ENCODE measurements around the gene KCNQ4.

DNA sequence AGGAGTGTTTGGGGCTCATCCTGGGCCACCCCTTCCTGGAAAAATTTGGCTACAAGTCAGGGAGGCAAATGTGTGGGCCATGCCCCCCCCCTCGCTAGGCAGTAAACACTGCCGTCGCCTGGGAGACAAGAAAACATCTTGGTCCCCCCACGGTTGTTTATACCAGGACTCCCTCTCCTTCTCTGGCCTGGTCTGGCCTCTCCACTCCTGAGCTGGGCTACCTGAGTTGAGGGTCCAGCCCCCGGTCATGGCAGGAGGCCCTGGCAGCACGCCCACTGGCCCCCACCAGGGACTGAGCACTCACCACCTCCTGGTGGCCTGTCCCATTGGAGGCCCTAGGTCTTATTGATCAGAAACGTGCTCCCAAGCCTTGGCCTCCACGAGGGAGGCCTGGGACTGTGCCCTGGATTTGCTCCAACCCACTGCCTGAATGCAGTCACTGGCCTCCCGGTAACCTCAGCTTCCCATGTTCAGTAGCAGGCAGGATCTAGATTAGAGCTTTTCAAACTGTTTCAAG is 15.8 kb downstream of the KCNQ4 start:
- TF ChIP-seq, protein P1, sequence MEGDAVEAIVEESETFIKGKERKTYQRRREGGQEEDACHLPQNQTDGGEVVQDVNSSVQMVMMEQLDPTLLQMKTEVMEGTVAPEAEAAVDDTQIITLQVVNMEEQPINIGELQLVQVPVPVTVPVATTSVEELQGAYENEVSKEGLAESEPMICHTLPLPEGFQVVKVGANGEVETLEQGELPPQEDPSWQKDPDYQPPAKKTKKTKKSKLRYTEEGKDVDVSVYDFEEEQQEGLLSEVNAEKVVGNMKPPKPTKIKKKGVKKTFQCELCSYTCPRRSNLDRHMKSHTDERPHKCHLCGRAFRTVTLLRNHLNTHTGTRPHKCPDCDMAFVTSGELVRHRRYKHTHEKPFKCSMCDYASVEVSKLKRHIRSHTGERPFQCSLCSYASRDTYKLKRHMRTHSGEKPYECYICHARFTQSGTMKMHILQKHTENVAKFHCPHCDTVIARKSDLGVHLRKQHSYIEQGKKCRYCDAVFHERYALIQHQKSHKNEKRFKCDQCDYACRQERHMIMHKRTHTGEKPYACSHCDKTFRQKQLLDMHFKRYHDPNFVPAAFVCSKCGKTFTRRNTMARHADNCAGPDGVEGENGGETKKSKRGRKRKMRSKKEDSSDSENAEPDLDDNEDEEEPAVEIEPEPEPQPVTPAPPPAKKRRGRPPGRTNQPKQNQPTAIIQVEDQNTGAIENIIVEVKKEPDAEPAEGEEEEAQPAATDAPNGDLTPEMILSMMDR (IDR thresholded peaks at IDR 0.05) = no peak
- no peak for TF ChIP-seq POLR2A (IDR thresholded peaks at IDR 0.05)
